ENCODE data around the gene MIPEP.

MIPEP gene

GRCh38 chr13:23722726-23723453 lies 166.3 kb downstream of the MIPEP start:
- no peak for DNase-seq (ENCODE audit: extremely low read depth in 1 of 2, low read depth in 1 of 2)

- DNase-seq (ENCODE audit: extremely low read depth in 1 of 2, low read depth in 1 of 2): no peak
Observed at GRCh38 chr13:23718996-23719395, 170.2 kb downstream of the MIPEP start.

- DNase-seq (ENCODE audit: extremely low read depth in 1 of 2, low read depth in 1 of 2): no peak
Observed at GRCh38 chr13:23716401-23716800, 172.8 kb downstream of the MIPEP start.

- DNase-seq (ENCODE audit: extremely low read depth in 1 of 2, low read depth in 1 of 2): no peak
Observed at GRCh38 chr13:23715762-23716235, 173.4 kb downstream of the MIPEP start.

DNA sequence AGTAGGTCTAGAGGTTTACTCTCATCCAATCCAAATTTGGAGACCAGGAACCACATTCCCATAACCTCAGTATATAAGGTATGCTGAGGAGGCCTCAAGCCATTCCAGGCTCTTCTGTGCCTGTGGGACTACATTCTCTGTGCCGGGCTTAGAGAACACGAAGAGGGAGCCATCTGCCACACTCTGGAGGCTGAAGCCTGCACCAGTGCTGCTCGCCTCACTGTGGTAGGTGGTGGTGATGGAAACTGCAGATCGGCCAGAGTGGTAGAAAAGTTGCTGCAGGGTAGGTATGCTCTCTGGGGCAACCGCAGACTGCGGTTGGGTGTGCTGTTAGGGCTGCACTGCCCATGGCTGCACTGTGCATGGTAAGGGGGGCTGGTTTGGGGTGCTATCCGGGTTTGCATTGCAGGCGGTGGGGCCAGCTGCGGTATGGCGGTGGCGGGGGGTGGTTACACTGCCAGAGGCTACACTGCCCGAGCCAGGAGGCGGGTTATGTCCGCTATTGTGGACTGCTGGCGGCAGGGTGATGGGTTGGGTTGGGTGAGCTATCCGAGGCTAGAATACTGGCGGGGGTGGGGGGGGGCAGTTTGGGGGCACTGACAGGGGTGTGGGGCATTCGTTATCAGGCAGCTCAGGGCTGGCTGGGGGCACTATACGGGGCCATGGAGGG lies 174.0 kb downstream of the MIPEP start:
- no peak for DNase-seq (ENCODE audit: extremely low read depth in 1 of 2, low read depth in 1 of 2)

- DNase-seq (ENCODE audit: extremely low read depth in 1 of 2, low read depth in 1 of 2): no peak
Observed at GRCh38 chr13:23714672-23715071, 174.5 kb downstream of the MIPEP start.

DNA sequence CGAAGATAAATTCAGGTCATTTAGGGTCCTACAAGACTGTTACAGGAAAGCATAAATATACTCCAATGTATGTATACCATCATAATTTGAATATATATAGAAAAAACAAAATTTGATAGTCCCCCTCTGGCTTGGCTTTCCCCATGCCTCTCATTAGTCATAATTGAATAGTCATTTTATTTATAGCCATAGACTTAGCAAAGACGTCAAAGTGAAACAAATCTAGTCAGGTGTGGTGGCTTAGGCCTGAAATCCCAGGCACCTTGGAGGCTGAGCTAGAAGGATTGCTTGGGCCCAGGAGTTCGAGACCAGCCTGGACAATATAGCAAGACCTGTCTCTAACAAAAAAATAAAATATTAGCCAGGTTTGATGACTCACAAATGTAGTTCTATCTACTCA lies 177.8 kb downstream of the MIPEP start:
- DNase-seq (ENCODE audit: extremely low read depth in 1 of 2, low read depth in 1 of 2): no peak

DNA sequence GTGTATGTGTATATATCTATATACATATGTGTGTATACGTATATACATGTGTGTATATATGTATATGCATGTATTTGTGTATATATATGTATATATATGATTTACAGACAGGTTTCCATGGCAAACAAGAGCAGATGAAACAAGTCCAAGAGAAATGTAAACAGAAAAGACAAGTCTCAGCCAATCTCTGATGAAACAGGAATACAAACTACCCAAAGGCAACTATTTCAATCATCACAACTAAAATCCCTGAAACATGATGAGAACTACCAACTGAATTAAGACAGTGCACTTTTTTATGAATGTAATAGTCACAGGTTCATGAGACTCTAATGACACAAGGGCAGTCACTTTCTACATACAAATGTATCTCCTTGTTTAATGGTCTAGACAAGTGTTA lies 178.8 kb downstream of the MIPEP start:
- DNase-seq (ENCODE audit: extremely low read depth in 1 of 2, low read depth in 1 of 2): no peak

DNA sequence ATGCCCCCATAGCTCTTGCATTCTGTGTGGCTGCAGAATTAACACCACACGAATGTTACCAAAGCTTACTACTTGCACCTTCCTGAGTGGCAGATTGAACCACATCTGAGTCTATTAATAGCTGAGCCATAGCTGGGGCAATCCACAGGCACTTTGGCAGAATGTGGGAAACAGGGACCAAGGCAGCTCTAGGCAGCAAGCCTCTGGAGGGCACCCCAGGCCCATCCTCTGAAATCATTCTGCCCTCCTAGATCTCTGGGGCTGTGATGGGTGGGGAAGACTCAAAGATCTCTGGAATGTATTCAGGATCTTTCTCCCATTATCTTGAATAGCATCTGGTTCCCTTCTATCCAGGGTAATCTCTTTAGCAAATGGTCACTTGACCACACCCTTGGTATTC lies 179.7 kb downstream of the MIPEP start:
- no peak for DNase-seq (ENCODE audit: extremely low read depth in 1 of 2, low read depth in 1 of 2)

GRCh38 chr13:23707674-23708073 lies 181.5 kb downstream of the MIPEP start:
- no peak for DNase-seq (ENCODE audit: extremely low read depth in 1 of 2, low read depth in 1 of 2)

DNA sequence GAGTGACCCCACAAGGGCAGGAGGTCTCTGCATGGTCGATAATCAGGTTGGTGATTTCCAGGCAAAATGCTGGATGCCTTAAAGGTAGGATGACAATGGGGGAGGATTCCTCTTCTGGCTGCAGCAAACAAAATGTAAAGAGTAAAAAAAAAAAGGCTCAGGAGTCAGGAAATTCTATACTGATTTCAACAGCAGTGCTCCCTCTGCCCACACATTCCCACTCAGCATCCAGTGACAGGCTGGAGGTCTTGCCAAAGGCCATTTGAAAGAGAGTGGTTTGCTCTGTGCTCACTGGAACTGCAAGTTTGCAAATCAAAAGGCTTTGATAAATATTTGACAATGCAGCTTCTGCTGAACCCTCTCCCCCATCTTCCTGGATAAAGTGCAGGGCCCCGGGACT lies 183.6 kb downstream of the MIPEP start:
- DNase-seq (ENCODE audit: extremely low read depth in 1 of 2, low read depth in 1 of 2): no peak

GRCh38 chr13:23703246-23703860 lies 185.8 kb downstream of the MIPEP start:
- DNase-seq (ENCODE audit: extremely low read depth in 1 of 2, low read depth in 1 of 2): no peak

DNA sequence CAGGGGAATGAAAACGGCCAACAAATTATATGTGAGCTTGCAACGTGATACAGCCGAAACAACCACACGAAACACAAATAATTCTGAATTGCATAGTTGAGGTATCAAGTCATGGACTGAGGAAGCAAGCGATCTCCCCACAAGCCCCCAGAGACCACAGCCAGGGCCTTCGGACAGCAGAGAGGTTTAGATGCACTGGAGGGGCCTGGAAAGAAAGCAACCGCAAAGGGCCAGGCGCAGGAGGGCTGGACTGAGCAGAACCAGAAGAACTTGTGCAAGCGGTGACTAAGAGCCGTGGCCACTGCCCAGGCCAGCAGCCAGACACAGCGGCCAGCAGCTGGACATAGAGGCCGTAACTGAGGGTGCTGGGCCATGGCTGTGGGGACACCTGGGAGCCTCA lies 187.6 kb downstream of the MIPEP start:
- DNase-seq (ENCODE audit: extremely low read depth in 1 of 2, low read depth in 1 of 2): no peak

GRCh38 chr13:23701186-23701585 lies 188.0 kb downstream of the MIPEP start:
- DNase-seq (ENCODE audit: extremely low read depth in 1 of 2, low read depth in 1 of 2): no peak

DNA sequence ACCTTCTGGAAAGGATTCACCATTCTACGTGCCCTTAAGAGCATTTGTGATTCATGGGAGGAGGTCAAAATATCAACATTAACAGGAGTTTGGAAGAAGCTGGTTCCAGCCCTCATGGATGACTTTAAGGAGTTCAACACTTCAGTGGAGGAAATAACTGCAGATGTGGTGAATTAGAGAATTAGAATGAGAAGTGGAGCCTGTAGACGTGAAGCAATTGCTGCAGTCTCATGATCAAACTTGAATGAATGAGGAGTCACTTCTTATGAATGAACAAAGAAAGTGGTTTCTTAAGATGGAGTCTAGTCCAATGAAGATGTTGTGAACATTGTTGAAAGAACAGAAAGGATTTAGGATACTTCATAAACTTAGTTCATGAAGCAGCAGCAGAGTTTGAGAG lies 189.9 kb downstream of the MIPEP start:
- DNase-seq (ENCODE audit: extremely low read depth in 1 of 2, low read depth in 1 of 2): no peak

- no peak for DNase-seq (ENCODE audit: extremely low read depth in 1 of 2, low read depth in 1 of 2)
Observed at GRCh38 chr13:23697772-23698313, 191.4 kb downstream of the MIPEP start.

- DNase-seq (ENCODE audit: extremely low read depth in 1 of 2, low read depth in 1 of 2): no peak
Observed at GRCh38 chr13:23696610-23697009, 192.6 kb downstream of the MIPEP start.

DNA sequence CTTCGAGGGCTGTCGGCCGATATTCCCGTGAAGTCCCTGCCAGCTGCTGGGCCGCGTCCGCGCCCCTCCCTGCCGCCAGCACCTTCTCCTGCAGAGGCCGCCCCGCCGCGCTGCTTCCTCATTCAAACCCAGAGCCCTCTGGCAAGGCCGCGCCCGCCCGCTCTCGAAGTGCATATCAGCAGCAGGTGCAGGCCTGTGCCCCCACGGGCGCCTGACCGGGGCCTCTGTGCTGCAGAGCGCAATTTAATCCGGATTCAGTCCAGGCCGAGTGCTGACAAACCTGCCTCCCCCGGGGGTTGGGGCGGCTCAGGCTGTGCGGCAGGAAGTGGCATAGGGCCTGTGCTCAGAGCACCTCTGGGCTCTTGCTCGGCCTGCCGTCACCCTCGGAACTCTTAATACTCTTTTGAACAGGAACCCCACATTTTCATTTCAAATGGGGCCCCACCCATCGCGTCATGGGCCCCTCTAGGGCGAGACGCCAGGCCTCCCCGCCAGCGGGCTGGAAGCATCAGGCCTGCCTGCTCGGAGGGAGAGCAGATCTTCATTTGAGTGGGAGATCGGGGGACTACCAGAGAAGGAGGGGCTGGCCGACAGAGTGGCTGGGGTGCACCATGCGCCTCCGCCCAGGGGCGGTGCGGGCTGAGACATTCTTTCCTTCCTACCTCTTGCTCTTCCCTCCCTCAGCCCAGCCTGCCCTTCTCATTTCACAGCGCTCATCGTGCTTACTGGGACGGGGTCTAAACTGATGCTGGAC lies 193.3 kb downstream of the MIPEP start:
- DNase-seq (ENCODE audit: extremely low read depth in 1 of 2, low read depth in 1 of 2): peak; percentile 6 to 40

DNA sequence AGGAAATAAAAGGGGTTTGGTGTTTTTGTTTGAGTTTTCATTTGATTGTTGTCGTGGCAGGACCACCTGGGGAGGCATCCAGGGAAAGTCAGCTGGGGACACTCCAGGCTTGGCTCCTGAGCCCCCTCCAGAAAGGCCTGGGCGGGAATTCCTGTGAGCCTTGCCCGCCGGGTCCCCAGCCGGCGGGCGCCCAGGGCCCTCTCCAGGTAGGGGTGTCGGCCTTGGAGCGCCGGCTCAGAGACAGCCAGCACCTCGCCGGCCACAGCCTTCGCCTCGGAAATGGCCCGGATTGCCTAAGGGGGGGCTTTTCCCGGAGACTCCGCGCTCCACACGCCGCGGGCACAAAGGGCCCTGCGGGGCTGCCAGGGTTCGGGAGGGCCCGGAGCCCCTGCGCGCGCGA lies 194.0 kb downstream of the MIPEP start:
- no peak for DNase-seq (ENCODE audit: extremely low read depth in 1 of 2, low read depth in 1 of 2)

DNA sequence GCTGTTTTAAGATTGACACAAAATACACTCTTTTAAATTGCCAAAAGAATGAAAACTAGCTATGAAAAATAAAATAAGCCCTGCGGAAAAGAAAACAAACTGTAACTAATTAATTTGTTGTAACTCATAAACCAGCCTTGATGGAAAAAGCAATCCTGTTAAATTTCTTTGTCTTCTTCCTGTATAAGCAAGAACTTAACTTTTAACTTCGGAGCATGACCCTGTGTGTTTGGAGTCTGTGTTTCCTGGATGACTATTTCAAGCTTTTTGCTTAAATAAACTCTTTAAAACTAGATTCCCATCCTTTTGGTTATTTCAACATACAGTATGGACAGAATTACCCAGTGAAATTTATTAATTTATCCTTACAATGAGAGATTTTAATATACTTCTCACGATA lies 196.4 kb downstream of the MIPEP start:
- DNase-seq (ENCODE audit: extremely low read depth in 1 of 2, low read depth in 1 of 2): no peak

DNA sequence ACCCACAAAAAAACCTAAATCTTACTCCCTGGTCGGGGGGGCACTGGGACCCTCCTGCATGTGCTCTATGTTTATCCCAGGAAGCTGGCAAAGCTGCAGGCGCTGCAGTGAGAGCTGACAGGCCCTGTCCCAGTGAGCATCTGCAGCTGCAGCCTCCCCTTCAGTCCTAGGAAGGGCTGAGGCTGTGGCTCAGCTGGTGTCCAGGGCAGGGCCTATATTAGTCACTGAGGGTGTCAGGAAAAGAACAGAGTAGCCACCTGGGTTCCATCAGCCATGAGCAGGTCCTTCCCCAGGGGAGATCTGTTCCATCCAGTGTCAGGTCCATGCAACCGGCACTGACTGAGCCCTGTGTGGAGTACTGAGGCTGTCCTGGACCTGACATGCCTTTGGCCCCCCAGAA lies 198.5 kb downstream of the MIPEP start:
- no peak for DNase-seq (ENCODE audit: extremely low read depth in 1 of 2, low read depth in 1 of 2)
